Limb (tissue), 2 donors: ENCODE results near the gene APP.

Experiments used
- DNase-seq, 2 donors: peaks; one replicate each; pipeline ENCODE4 v3.0.0-alpha.2; 2016; ENCODE audit errors: extremely low spot score in 2 of 2

The APP gene

GRCh38 chr21:26067836-26068594, 102.6 kb downstream of the APP start:
- no peak for DNase-seq

DNA sequence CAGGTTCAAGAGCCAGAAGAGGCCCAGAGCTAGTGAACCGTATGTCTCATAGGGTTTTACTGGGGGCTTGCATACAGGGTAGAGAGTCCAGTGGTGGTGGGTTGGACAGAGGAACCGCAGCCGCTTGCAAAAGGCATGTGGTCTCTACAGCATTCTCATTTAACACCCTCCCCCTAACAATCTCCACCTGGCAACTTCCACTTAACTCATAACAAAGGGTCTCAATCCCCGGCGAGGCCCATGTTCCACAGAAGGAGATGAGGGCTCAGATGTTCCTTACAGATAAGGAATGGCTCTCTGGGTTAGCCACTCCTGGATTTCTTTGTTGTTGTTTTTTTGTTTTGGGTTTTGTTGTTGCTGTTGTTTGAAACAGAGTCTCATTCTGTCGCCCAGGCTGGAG, 106.1 kb downstream of the APP start:
- DNase-seq = no peak

- DNase-seq = no peak
These were observed 109.1 kb downstream of the APP start for GRCh38 chr21:26061437-26061836.

GRCh38 chr21:26060335-26061115, 110.0 kb downstream of the APP start:
- DNase-seq = no peak

DNA sequence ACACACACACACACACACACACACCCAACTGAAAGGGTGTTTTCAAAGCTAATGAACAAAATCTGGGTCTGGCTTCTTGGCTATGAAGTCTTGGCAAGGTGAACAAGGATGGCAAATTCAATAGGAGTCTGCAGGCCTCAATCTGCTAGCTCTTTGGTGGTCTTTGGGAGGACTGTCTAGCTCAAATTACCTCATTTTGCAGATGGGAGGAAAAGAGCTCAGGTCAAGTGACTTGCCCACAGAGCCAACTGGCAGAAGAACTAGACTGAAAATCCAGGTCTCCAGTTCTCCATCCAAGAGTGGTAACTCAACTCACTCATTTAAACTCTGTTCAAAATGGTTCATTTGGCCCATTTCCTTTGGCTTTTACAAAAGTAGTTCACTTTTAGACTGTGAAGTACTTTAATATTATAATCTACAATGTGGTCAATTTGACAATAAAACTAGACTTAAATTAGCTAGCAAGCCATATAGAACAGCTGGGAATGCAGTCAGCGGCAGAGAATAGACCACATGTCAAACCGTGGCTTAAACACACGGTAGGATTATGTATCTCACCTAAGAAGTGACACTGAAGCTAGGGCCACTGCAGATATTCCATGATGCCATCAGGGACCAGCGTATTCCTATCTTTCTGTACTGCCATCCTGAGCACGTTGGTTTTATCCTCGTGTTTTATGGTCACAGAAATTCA, 112.9 kb downstream of the APP start:
- peak in 1 of 2 donors; percentile 15 for DNase-seq

DNA sequence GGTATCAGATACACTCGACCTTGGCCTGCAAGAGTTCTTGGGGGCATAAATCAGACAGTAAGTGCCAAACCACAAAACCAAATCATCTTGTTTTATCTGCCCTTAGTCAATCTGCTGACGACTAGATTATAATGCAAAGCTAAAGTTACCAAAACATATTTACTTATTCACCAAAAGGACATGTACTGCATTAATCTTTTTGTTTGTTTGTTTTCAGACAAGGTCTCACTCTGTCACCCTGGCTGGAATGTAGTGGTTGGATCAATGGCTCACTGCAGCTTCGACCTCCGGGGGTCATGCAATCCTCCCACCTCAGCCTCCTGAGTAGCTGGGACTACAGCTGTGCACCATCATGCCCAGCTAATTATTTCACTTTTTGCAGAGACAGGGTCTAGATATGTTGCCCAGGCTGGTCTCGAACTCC, 114.7 kb downstream of the APP start:
- no peak for DNase-seq

- no peak for DNase-seq
These were observed 115.6 kb downstream of the APP start for GRCh38 chr21:26055010-26055409.

DNA sequence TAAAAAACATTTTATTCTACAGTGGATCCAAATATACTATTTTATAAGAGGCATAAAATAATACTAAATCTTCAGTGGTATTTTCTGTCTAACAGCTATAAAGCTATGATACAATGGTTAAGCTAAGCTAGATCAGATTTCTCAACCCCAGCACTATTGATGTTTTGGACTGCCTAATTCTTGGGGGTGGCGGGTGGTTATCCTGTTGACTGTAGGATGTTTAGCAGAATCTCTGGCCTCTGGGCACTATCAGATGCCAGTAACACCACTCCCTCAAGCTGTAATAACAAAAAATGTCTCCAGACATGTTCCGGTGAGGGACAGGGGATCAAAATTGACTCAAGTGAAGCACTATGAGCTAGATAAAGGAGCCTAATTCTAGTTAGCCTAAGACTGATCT, 118.5 kb downstream of the APP start:
- no peak for DNase-seq

- DNase-seq = no peak
These were observed 119.7 kb downstream of the APP start for GRCh38 chr21:26050857-26051256.

GRCh38 chr21:26049803-26050202, 120.8 kb downstream of the APP start:
- DNase-seq = no peak

GRCh38 chr21:26047279-26047967, 123.1 kb downstream of the APP start:
- DNase-seq = no peak

DNA sequence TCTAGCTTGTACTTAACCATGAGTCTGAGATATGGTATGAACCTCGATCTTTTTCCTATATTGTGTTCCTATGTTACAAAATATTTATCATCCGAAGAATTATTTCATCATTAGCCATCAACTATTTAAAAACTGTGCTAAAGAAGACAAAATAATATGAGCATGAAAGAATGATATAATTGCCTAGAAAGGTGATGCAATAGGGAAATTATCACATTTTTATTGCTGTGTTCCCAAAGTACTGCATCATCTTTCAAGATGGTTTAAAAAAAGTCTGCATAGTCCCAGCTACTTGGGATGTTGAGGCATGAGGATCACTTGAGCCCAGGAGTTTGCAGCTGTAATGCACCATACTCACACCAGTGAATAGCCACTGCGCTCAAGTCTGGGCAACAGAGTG, 126.7 kb downstream of the APP start:
- no peak for DNase-seq

- DNase-seq = no peak
These were observed 128.2 kb downstream of the APP start for GRCh38 chr21:26042181-26042876.

- DNase-seq = peak in 1 of 2 donors; percentile 18
These were observed 129.0 kb downstream of the APP start for GRCh38 chr21:26041431-26042180.

DNA sequence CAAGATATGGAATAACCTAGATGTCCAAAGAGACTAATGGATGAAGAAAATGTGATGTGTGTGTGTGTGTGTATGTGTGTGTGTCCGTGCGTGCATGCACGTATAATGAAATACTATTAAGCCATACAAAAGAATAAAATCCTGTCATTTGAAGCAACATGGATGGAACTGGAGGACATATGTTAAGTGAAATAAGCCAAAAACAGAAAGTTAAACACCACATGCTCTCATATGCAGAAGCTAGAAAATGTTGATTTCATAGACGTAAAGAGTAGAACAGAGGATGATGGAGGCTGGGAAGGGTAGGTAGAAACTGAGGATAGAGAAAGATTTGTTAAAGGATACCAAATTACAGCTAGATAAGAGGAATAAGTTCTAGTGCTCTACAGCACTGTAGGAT, 133.7 kb downstream of the APP start:
- no peak for DNase-seq

DNA sequence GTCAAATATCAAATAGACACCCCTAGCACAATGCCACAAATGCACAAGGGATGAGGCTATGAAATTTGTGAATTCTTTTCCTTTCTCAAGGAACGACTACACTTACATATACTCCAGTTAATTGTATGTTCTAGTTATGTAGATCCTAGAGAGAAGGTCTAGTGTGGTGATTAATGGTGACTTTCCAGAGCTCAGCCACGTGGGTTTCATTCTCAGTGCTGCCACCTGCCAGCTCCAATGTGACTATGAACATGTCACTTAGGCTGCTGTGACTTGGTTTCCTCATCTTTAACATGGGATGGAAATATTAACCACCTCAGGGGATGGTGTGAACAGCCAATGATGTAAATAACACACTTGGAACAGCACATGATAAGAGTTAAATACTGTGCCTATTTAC, 138.3 kb downstream of the APP start:
- no peak for DNase-seq

- no peak for DNase-seq
These were observed 142.4 kb downstream of the APP start for GRCh38 chr21:26028183-26028582.

DNA sequence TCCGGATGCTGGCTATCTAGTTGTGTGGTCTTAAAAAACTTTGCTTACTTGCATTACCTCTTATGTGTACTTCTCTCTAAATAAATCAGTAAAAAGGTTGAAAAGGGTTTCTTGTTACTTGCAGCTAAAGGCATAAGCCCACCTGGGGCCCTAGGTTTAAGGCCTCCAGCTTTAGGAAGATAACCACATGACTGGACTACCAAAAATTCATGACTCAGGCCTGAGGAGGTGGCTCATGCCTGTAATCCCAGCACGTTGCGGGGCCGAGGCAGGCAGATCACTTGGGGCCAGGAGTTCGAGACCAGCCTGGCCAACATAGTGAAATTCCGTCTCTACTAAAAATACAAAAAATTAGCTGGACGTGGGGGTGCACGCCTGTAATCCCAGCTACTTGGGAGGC, 142.9 kb downstream of the APP start:
- no peak for DNase-seq

DNA sequence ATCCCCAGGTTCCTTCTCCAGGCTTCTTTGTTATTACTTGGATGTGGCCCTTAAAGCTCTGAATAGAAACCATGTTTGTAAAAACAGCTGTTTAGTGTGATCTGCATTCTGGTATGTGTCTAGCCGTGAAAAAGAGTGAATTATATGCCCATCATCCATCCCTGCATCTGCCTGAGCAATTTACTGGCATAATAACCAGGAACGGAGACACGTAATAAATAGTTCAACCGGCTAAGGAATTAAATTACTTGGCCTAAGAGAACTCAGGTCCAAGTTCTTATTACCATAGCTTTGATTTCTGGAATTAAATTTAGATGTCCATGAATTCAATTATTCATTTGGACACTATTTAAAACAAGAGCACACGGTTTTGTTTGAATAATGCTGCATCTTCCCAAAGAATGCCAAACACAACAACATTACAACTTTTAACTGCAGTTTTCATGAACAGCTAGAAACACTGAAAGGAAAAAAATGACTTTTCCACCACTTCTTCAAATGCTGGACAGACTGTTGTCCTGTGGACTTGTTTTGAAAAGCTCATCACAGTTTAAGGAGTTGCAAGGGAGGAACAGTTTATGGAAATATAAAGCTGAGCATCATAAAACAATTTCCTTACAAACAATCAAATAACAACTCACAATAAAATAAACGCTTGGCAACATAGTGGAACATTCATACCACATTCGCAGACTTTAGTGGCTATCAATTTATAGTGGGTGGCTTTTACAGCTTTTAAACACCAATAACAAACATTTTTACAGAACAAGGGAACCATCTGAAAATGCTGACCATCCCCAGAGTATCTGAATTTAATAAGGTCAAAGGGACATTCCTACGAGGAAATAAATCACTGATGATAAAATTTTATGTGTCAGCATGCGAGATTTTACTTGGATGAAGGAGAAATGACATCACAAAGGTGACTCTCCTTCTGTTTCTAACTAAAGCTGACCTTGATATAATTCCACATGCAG, 144.7 kb downstream of the APP start:
- DNase-seq = peak in 1 of 2 donors; percentile 18
